Measurements from ENCODE around the gene RPS13. TPM values are rescaled to one million over a fixed set of nuclear protein-coding genes. Genes with fewer than 3 reads are reported as not detected.

The RPS13 gene
- total and polyA plus RNA-seq, 9 of the 15 experiments (the other 6 are each of a cell fraction or from before 2014, with no cell fraction given) = 1,267 to 3,714 (median 1,762) TPM

DNA sequence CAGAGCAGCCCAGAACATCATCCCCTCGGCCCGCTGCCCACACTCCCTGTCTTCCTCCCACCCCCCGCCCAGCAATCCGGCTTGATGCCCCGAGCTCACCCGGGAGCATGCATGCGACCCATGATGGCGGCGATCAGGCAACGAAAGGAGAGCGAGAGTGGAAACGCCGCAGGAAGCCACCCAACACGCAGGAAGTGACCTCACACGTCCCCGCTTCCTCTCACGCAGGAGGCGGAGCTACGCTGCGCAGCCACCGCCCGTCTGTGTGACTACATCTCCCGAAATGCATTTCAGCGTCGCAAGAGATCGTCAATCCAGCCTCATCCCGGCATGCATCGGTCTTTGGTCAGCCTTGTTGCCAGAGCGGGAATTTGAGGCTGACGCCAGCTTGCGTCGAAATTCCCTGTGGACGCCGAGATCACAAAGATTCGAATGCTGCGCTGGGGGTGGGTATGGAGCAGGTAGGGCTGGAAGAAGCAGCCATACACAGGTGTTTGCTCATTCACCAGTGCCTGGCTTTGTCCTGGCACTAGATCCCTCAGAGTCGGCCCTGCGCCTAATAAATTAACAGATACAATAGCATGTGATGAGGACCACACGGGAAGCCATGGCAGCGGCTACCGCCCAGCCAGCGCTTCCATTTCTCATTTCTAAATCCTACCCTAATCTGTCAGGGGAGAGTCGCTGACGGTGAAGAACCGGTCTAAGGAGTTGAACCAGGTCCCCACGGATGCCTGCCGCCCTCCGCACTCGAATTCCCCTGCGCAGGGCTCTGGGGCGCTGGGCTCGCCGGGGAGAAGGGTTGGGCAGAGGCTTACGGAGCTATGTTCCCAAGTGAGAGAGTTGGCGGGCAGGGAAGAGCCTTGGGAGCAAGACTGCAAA, at the start of gene RPS13 (continued):
- no peak for TF ChIP-seq CBX2 (IDR thresholded peaks at IDR 0.05; ENCODE audit: insufficient read depth, low read length, poor library complexity, severe bottlenecking)
- TF ChIP-seq COPS2 (conservative IDR thresholded peaks at IDR 0.05) = no peak
- no peak for TF ChIP-seq ASH1L (IDR thresholded peaks at IDR 0.05; ENCODE audit: borderline replicate concordance, low read depth, partially characterized antibody)
- TF ChIP-seq HDAC1 (IDR thresholded peaks at IDR 0.05) = peak in 1 of 2 experiments; percentile 94; a peak in 2 of 4 replicates
- TF ChIP-seq, protein P1, sequence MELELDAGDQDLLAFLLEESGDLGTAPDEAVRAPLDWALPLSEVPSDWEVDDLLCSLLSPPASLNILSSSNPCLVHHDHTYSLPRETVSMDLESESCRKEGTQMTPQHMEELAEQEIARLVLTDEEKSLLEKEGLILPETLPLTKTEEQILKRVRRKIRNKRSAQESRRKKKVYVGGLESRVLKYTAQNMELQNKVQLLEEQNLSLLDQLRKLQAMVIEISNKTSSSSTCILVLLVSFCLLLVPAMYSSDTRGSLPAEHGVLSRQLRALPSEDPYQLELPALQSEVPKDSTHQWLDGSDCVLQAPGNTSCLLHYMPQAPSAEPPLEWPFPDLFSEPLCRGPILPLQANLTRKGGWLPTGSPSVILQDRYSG (tag; conservative IDR thresholded peaks at IDR 0.05; ENCODE audit: low read depth) = peak; percentile 84
- no peak for TF ChIP-seq NFXL1 (CRISPR knock-in tag; IDR thresholded peaks at IDR 0.05)
- TF ChIP-seq NFATC3 (IDR thresholded peaks at IDR 0.05) = no peak
- TF ChIP-seq HINFP (tag; conservative IDR thresholded peaks at IDR 0.05; ENCODE audit: low read depth) = peak; percentile 69; the same call in 1 of the 2 replicates
- peak; percentile 47 for TF ChIP-seq SMAD1 (IDR thresholded peaks at IDR 0.05; ENCODE audit: low read depth, low read length, partially characterized antibody)
- no peak for TF ChIP-seq BCL6 (CRISPR knock-in tag; IDR thresholded peaks at IDR 0.05)
- TF ChIP-seq TBL1XR1 (IDR thresholded peaks at IDR 0.05; ENCODE audit: low read length in 2 of 2) = peak; percentile 73 to 74; a peak in 2 of 4 replicates
- no peak for TF ChIP-seq ZNF431 (CRISPR knock-in tag; IDR thresholded peaks at IDR 0.05)
- peak; percentile 90 for TF ChIP-seq JUND (IDR thresholded peaks at IDR 0.05; ENCODE audit: borderline replicate concordance, low read depth, low read length)
- peak; percentile 87; the same call in 2 of the 3 replicates for TF ChIP-seq JUND (tag; IDR thresholded peaks at IDR 0.05; ENCODE audit: borderline replicate concordance, low read depth, low read length)
- TF ChIP-seq RFX1 (IDR thresholded peaks at IDR 0.05) = peak; percentile 13; the same call in 1 of the 2 replicates
- TF ChIP-seq, protein P2, sequence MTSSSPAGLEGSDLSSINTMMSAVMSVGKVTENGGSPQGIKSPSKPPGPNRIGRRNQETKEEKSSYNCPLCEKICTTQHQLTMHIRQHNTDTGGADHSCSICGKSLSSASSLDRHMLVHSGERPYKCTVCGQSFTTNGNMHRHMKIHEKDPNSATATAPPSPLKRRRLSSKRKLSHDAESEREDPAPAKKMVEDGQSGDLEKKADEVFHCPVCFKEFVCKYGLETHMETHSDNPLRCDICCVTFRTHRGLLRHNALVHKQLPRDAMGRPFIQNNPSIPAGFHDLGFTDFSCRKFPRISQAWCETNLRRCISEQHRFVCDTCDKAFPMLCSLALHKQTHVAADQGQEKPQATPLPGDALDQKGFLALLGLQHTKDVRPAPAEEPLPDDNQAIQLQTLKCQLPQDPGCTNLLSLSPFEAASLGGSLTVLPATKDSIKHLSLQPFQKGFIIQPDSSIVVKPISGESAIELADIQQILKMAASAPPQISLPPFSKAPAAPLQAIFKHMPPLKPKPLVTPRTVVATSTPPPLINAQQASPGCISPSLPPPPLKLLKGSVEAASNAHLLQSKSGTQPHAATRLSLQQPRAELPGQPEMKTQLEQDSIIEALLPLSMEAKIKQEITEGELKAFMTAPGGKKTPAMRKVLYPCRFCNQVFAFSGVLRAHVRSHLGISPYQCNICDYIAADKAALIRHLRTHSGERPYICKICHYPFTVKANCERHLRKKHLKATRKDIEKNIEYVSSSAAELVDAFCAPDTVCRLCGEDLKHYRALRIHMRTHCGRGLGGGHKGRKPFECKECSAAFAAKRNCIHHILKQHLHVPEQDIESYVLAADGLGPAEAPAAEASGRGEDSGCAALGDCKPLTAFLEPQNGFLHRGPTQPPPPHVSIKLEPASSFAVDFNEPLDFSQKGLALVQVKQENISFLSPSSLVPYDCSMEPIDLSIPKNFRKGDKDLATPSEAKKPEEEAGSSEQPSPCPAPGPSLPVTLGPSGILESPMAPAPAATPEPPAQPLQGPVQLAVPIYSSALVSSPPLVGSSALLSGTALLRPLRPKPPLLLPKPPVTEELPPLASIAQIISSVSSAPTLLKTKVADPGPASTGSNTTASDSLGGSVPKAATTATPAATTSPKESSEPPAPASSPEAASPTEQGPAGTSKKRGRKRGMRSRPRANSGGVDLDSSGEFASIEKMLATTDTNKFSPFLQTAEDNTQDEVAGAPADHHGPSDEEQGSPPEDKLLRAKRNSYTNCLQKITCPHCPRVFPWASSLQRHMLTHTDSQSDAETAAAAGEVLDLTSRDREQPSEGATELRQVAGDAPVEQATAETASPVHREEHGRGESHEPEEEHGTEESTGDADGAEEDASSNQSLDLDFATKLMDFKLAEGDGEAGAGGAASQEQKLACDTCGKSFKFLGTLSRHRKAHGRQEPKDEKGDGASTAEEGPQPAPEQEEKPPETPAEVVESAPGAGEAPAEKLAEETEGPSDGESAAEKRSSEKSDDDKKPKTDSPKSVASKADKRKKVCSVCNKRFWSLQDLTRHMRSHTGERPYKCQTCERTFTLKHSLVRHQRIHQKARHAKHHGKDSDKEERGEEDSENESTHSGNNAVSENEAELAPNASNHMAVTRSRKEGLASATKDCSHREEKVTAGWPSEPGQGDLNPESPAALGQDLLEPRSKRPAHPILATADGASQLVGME (CRISPR knock-in tag; IDR thresholded peaks at IDR 0.05) = 0 out of 2 replicates have a peak, but pooled peaks have one; percentile 9
- TF ChIP-seq ZNF507 (tag; conservative IDR thresholded peaks at IDR 0.05) = no peak
- TF ChIP-seq ZNF436 (CRISPR knock-in tag; IDR thresholded peaks at IDR 0.05) = no peak
- TF ChIP-seq CBFA2T3 (IDR thresholded peaks at IDR 0.05) = no peak
- no peak; the same call in 1 of the 2 replicates for TF ChIP-seq SMARCA4 (IDR thresholded peaks at IDR 0.05)
- no peak for TF ChIP-seq ZFP36 (IDR thresholded peaks at IDR 0.05; ENCODE audit: low read depth, low read length, partially characterized antibody)
